GM12874 (cell line): ENCODE measurements around the gene STK32C.

Source experiments
- TF ChIP-seq, protein P1 (sequence below): IDR thresholded peaks from 2 replicates; pipeline ENCODE4 v1.5.1; 2011; ENCODE audit warnings: low read depth, mild to moderate bottlenecking, control low read depth, low read length, moderate library complexity; ENCODE audit not compliant: insufficient read depth

Gene STK32C

DNA sequence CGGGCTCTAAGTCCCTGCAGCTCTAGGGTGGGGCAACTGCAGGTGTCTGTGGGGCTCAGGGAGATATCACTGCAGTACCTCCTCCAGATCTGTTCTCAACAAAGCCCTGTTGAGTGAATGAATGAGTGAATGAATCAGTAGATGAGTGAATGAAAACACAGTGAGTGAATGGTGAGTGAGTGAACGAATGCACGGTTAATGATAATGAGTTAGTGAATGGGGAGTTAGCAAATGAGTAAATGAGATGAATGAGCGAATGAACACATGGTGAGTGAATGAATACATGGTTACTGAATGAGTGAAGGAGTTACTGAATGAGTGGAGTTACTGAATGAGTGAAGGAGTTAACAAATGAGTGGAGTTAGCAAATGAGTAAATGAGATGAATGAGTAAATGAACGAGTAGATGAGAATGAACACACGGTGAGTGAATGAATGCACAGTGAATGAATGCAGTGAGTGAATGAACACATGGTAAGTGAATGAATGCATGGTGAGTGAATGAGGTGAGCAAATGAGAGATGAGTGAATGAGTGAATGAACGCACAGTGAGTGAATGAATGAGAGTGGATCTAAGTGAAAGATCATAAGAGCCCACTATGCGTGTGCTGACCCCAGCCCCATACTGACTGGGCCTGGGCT is 34.3 kb downstream of the STK32C start:
- TF ChIP-seq, protein P1, sequence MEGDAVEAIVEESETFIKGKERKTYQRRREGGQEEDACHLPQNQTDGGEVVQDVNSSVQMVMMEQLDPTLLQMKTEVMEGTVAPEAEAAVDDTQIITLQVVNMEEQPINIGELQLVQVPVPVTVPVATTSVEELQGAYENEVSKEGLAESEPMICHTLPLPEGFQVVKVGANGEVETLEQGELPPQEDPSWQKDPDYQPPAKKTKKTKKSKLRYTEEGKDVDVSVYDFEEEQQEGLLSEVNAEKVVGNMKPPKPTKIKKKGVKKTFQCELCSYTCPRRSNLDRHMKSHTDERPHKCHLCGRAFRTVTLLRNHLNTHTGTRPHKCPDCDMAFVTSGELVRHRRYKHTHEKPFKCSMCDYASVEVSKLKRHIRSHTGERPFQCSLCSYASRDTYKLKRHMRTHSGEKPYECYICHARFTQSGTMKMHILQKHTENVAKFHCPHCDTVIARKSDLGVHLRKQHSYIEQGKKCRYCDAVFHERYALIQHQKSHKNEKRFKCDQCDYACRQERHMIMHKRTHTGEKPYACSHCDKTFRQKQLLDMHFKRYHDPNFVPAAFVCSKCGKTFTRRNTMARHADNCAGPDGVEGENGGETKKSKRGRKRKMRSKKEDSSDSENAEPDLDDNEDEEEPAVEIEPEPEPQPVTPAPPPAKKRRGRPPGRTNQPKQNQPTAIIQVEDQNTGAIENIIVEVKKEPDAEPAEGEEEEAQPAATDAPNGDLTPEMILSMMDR: no peak

DNA sequence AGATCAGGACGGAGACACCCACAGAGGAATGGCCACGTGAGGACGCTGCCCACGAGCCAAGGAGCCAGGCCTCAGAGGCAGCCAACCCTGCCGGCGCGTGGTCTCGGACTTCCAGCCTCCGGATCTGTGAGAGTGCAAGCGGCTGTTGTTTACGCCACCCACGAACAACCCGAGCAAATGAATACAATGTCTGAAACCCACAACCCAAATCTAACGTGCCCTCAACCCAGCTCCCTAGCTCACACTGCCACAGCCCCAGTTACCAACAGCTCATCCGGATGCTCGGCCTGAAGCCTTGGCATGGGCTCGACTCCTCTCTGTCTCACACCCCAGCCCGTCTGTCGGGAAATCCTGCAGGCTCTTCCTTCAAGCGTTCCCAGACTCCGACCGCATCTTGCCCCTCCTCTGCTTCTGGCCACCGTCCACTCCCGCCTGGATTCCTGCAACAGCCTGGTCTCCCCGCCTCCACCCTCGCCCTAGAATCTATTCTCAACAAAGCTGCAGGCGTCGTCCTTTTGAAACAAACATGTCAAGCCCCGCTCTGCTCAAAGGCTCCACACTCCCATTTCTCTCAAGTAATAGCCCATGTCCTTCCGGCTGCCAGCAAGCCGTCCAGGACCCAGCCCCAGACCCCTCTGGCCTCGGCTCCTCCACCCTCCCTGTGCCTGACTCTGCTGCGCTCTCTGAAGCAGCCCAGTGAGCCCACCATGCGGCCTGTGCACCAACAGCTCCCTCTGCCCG is 35.3 kb downstream of the STK32C start:
- TF ChIP-seq, protein P1: no peak

DNA sequence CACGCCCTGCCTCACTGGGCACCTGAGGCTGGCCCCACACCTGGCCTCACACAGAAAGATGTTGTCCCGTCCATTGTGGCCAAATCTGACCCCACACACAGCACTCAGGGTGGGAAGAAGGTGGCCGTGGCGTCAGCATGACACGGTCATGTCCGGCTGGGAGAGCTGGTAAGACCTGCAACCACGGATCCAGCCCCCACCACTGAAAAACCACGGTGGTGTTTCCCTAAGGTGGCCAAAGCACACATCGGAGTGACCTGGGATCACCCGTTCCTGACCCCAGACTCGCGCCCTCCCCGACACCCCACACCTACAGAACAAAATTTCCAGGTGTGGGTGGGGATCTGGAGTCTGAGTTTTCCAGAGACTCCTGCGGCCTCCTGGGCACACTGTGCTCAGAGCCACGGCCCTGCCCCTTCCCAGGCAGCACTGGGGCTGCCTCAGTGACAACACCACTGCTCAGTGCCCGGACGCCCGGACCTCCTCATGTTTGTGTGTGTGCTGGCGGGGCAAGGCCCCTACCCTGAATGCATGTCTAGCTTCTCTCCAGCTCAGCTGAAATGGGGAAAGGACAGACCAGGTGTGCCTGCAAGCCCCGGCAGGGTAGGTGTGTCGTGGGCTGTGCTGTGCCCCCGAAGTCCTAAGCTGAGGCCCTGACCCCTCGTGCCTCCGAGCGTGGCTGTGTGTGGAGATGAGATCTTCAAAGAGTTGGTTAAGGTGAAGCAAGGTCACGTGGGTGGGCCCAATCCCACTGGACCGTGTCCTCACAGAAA is 36.1 kb downstream of the STK32C start:
- TF ChIP-seq, protein P1: no peak

DNA sequence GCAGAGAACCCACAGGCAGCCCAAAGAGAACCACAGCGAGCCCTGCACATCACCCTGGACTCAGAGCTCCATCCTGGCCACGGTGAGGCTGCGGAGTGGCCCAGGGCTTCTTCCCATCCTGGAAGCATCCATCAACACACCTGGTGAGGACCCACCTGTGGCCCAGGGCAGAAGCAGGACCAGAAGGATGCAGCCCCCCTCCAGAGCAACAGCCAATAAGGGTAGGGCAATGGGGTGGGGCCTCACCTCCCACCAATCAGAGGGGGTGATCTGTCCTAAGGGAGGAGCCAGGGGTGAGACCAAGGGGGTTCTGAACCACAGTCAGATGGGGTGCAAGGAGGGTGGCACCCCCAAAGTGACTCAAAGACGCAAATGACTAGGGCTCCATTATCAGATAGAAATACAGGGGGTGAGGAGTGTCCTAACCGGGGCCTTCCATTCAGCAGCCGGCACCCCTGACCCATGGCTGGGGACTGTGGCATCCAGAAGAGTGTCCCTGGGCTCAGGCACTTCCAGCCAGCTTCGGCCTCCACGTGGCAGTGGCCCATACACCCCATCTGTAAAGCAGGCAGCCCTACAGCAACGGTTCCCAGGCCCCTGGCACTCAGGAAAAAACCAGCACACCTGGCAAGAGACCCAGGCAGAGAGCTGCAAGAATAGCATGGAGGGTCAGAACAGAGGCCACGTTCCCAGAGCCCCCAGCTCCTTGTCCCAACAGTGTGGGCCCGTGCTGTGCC is 36.9 kb downstream of the STK32C start:
- TF ChIP-seq, protein P1: no peak

DNA sequence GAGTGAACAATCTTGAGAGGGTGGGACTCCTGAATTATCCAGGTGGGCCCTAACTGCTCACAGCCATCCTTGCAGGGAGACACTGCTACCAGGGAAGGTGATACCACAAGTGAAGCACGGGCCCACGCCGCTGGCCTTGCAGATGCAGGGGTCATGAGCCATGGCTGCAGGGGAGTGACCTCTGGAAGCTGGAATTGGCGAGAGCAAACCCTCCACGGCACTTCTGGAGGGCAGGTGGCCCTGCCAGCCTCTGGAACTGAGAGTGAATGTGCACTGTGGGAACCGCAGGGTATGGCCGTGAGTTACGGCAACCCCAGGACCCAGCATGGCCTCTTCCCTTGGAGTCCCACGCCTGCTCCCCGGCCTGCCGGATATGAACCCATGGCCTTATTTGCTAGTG is 37.5 kb downstream of the STK32C start:
- TF ChIP-seq, protein P1: no peak

DNA sequence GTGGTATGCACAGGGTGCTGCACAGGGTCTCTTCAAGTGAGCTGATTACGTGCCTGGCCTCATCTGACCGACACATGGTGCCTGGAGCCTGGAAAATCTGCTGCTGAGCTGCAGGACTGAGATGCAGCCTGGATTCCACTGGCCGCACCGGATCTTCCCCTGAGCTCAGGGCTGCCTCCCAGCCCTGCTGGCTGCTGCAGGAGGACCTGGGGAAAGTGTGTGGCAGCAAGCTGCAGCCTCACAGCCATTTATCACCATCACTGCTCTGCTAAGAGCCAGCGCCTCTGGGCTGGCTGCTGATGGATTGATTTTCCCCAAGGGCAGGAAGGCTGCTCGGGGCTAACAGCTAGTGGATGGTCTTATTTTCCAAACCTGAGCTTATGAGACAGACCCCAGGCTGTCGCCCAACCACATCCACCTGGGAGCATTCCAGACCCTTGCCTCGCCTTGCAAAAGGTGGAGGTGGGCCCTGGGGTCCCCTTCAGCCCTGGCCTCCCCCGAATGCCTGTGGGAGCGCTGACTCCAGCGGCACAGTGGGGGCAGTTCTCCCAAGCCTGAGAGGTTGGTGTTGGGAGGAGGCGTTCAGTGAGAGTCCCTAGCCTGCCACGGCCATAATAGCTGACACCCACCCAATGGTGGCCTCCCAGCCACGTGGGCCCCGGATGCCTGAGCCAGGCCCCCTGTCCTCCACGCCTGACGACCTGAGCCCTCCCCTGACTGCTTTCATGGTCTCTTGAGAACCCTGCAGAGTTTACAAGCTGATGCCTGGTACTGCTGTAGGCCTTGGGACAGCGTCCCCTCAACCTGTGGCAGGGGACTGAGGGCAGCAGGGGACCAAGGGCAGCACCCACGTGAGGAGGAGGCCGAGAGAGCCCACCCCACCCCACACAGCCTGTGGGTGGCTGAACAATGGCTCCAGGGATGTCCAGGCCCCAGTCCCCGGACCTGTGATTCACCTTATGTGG is 38.2 kb downstream of the STK32C start:
- TF ChIP-seq, protein P1: no peak
